Measurements from ENCODE around the gene NRF1.

- TF ChIP-seq JUND (IDR thresholded peaks at IDR 0.05; ENCODE audit: low read length) (no peak), CTCF (IDR thresholded peaks at IDR 0.05; ENCODE audit: control extremely low read depth in 1 of 3, insufficient read depth in 1 of 3, low read depth in 1 of 3, low read length in 3 of 3) (no peak), PHF8 (conservative IDR thresholded peaks at IDR 0.05; ENCODE audit: low read depth, low read length) (no peak), SUZ12 (IDR thresholded peaks at IDR 0.05; ENCODE audit: low read length) (no peak), TAF7 (optimal IDR thresholded peaks at IDR 0.05; ENCODE audit: borderline replicate concordance, low read depth, low read length) (no peak), RBBP5 (IDR thresholded peaks at IDR 0.05; ENCODE audit: borderline replicate concordance, low read depth, low read length) (no peak), POLR2AphosphoS5 (IDR thresholded peaks at IDR 0.05; ENCODE audit: low read depth, low read length) (no peak), POLR2A (IDR thresholded peaks at IDR 0.05; ENCODE audit: control extremely low read depth in 1 of 2, low read depth in 2 of 2, low read length in 2 of 2) (no peak), EZH2 (IDR thresholded peaks at IDR 0.05; ENCODE audit: low read depth, low read length, severe bottlenecking) (no peak), RFX5 (IDR thresholded peaks at IDR 0.05; ENCODE audit: borderline replicate concordance, low read depth, low read length) (no peak)
- TF ChIP-seq, protein P1, sequence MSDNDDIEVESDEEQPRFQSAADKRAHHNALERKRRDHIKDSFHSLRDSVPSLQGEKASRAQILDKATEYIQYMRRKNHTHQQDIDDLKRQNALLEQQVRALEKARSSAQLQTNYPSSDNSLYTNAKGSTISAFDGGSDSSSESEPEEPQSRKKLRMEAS (IDR thresholded peaks at IDR 0.05), result no peak
- TF ChIP-seq, protein P2, sequence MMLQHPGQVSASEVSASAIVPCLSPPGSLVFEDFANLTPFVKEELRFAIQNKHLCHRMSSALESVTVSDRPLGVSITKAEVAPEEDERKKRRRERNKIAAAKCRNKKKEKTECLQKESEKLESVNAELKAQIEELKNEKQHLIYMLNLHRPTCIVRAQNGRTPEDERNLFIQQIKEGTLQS (IDR thresholded peaks at IDR 0.05; ENCODE audit: insufficient read depth, low read depth, low read length), result no peak
Observed at GRCh38 chr7:129616530-129616929, 5.0 kb downstream of the NRF1 start.
